ENCODE results near the gene GPR50. TPM values are rescaled to one million over a fixed set of nuclear protein-coding genes. Genes with fewer than 3 reads are reported as not detected.
A peak's percentile ranks its signal among the peaks of the same experiment; 100 is the strongest.

The GPR50 gene
- not detected for total RNA-seq

GRCh38 chrX:151176231-151176750 lies at the start of gene GPR50:
GPR50 (plus strand) TSS chrX:151176584; CDS start chrX:151176722, 138 bp downstream.
- DNase-seq (ENCODE audit: extremely low spot score), result no peak
- Histone ChIP-seq H3K36me3 (no peaks in the 10 kb centered on the region), H3K27me3 (peaks cover 0 to 61% (median 14%) of the 10 kb centered on the region in 4 donors), H3K9me3 (peaks cover 0 to 22% (median 4%) of the 10 kb centered on the region in 4 donors), H3K27ac (replicated peaks in 1 of 4) (no peak within 1 kb of the TSS), H3K4me1 (peaks cover 0 to 17% (median 12%) of the 10 kb centered on the region in 4 donors), H3K4me3 (peak within 1 kb of the TSS in 2 of 4 donors; percentile 16 to 25)
- intact Hi-C loops (cut with DNase I), result no loop called here
- 64% methylated on average over 10 of the region's 11 CpGs for WGBS
- TF ChIP-seq EP300 (IDR thresholded peaks at IDR 0.05) (no peak), POLR2AphosphoS5 (IDR thresholded peaks at IDR 0.05) (no peak), POLR2A (IDR thresholded peaks at IDR 0.05; ENCODE audit: low read depth) (no peak)
- TF ChIP-seq, protein P1, sequence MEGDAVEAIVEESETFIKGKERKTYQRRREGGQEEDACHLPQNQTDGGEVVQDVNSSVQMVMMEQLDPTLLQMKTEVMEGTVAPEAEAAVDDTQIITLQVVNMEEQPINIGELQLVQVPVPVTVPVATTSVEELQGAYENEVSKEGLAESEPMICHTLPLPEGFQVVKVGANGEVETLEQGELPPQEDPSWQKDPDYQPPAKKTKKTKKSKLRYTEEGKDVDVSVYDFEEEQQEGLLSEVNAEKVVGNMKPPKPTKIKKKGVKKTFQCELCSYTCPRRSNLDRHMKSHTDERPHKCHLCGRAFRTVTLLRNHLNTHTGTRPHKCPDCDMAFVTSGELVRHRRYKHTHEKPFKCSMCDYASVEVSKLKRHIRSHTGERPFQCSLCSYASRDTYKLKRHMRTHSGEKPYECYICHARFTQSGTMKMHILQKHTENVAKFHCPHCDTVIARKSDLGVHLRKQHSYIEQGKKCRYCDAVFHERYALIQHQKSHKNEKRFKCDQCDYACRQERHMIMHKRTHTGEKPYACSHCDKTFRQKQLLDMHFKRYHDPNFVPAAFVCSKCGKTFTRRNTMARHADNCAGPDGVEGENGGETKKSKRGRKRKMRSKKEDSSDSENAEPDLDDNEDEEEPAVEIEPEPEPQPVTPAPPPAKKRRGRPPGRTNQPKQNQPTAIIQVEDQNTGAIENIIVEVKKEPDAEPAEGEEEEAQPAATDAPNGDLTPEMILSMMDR (IDR thresholded peaks at IDR 0.05), result no peak

DNA sequence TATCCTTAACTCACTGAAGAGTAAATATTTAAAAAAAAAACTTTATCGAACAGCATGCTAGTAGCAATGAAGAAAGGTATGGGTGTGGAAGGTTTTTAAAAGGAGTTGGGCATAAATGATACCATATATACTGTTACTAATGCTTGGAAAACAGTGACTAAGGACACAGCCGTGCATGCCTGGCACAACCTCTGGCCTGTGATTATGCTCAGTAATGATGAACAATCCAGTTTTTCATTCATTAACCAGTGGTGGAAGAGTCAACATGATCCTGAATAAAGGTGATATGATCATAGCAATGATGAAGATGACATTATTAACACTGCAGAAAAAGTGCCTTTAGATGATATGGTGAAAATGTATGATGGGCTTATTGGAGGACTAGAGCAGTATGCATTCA lies 43.9 kb upstream of the GPR50 start:
- no peak for DNase-seq (ENCODE audit: extremely low spot score)
- H3K27me3 ChIP-seq, result no peaks in the 10 kb centered on the region
- H3K9me3 ChIP-seq, result no peaks in the 10 kb centered on the region
- TF ChIP-seq POLR2AphosphoS5 (IDR thresholded peaks at IDR 0.05) (no peak), EP300 (IDR thresholded peaks at IDR 0.05) (no peak), POLR2A (IDR thresholded peaks at IDR 0.05; ENCODE audit: low read depth) (no peak)
- TF ChIP-seq, protein P1 (IDR thresholded peaks at IDR 0.05), result no peak
- intact Hi-C loops (cut with DNase I), result no loop called here
- 70% methylated on average over 2 of the region's 2 CpGs for WGBS
- H3K4me3 ChIP-seq, result no peak overlapping the region
- no peaks in the 10 kb centered on the region for H3K36me3 ChIP-seq
- H3K27ac ChIP-seq (replicated peaks in 1 of 4), result no peak overlapping the region
- no peaks in the 10 kb centered on the region for H3K4me1 ChIP-seq

DNA sequence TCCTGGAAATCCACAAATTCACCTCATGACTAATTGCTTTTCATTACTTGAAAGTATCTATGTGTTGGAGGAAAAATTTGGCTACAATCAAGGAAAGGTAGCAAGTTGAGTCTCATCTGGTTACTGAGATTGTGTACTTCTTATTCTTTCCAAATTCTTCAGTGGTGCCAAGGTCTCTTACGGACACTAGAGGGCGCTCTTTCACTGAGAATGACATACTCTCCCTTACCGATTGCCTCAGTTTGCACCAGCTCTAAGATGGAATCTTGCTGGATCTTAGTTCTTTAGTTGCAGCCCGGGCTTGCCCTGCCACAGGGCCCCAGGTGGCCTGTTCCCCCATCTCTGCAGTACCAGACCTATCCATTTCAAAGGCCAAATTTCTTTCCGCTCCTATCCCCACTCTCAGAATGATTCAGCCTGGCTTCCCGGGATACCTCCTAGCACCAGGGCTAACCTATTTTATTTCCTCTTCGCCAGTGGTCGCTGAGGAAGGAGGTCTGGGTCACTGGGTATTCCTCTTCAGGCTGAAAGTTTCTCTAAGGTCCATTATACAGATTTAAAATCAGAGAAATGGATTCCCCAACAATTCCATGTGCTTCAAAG lies 24.6 kb upstream of the GPR50 start:
- intact Hi-C loops (cut with DNase I), result loop anchor here (5.0 kb wide), 3 partner anchors 211 to 1486 kb away; partner anchors contain the start of gene GABRQ

DNA sequence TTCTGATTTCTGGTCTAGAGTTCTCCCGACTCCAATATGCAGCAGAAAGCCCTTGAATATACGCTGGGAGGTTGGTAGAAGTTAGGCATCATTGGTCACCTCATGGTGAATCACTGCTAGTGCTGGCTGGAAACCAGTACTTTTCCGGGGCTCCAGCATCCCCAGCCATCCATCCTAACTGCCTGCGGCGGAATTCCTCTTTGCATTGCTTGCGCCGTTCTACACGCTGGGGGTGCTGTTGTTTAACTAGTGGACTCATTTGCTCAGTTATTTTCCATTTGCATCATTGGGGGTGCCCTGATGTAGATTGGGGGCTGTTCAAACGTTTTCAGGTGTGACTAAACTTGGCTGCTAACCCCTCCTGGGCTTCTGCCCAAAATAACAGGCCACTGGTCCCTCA lies 23.3 kb upstream of the GPR50 start:
- no peaks in the 10 kb centered on the region for H3K36me3 ChIP-seq
- H3K4me1 ChIP-seq, result no peaks in the 10 kb centered on the region
- peaks cover 0 to 7% (median 0%) of the 10 kb centered on the region in 4 donors for H3K27me3 ChIP-seq
- intact Hi-C loops (cut with DNase I), result loop anchor here (5.0 kb wide), 3 partner anchors 209 to 1484 kb away; partner anchors contain the start of gene GABRQ
- WGBS, result 33% methylated on average over 9 of the region's 9 CpGs
- H3K9me3 ChIP-seq, result no peaks in the 10 kb centered on the region
- TF ChIP-seq, protein P1 (IDR thresholded peaks at IDR 0.05), result no peak
- TF ChIP-seq POLR2A (IDR thresholded peaks at IDR 0.05; ENCODE audit: low read depth), result no peak
- no peak for TF ChIP-seq POLR2AphosphoS5 (IDR thresholded peaks at IDR 0.05)
- no peak for TF ChIP-seq EP300 (IDR thresholded peaks at IDR 0.05)
- no peak for DNase-seq (ENCODE audit: extremely low spot score)
- H3K27ac ChIP-seq (replicated peaks in 1 of 4), result no peak overlapping the region
- no peak overlapping the region for H3K4me3 ChIP-seq

More for the DNA sequence above, 24.6 kb upstream of the GPR50 start:
- 36% methylated on average over 7 of the region's 8 CpGs for WGBS
- peaks cover 0 to 7% (median 0%) of the 10 kb centered on the region in 4 donors for H3K27me3 ChIP-seq
- H3K27ac ChIP-seq (replicated peaks in 1 of 4), result no peak overlapping the region
- DNase-seq (ENCODE audit: extremely low spot score), result no peak
- H3K9me3 ChIP-seq, result no peaks in the 10 kb centered on the region
- no peak overlapping the region for H3K4me3 ChIP-seq
- no peaks in the 10 kb centered on the region for H3K4me1 ChIP-seq
- TF ChIP-seq EP300 (IDR thresholded peaks at IDR 0.05), result no peak
- TF ChIP-seq, protein P1 (IDR thresholded peaks at IDR 0.05), result peak; percentile 52 to 69 (median 69)
- no peaks in the 10 kb centered on the region for H3K36me3 ChIP-seq

All from esophagus muscularis mucosa (tissue), 4 donors.